Common myeloid progenitor, CD34-positive (primary cell): Measurements from ENCODE around the gene PLOD1.
"Not testable (repeated sequence)": the region's sequence is repeated elsewhere in the genome, so short reads cannot be mapped to it uniquely, and the experiment has no call there.

ENCODE experiments used
- CTCF ChIA-PET: fragments of 350-600 bp; sonication (Branson Sonifier 250); formaldehyde crosslinking; loops from one replicate; lab custom pipeline; 2021; ENCODE audit warnings: antibody characterized with exemption; lab: Charles Lee
- POLR2A ChIA-PET: fragments of 350-600 bp; sonication (Branson Sonifier 250); formaldehyde crosslinking; loops from one replicate; lab custom pipeline; 2021; ENCODE audit warnings: antibody characterized with exemption; lab: Charles Lee
- DNase-seq, 3 donors: peaks; one replicate each; pipeline versions ENCODE4 v3.0.0 to v3.0.0-alpha.2; 2013
- H3K27ac ChIP-seq, 2 experiments: 1 replicate in 1 of 2; 2 replicates in 1 of 2; pipeline ENCODE4 v1.7.0; 2013; ENCODE audit warnings: inconsistent platforms in 2 of 2, low read length in 2 of 2, mild to moderate bottlenecking in 2 of 2, low read depth in 1 of 2, moderate library complexity in 1 of 2; ENCODE audit not compliant: severe bottlenecking in 2 of 2, insufficient read depth in 1 of 2, poor library complexity in 1 of 2
- H3K27me3 ChIP-seq, 5 experiments: replicated peaks in 2 of 5; 1 replicate in 3 of 5; 2 replicates in 2 of 5; pipeline versions ENCODE4 v1.6.1 to v1.7.0; 2013; ENCODE audit warnings: low read length in 4 of 5, mild to moderate bottlenecking in 2 of 5, moderate library complexity in 2 of 5, inconsistent platforms in 1 of 5; ENCODE audit not compliant: insufficient read depth in 5 of 5, control insufficient read depth in 4 of 5
- H3K36me3 ChIP-seq, 4 experiments: 1 replicate in 2 of 4; 2 replicates in 2 of 4; pipeline versions ENCODE4 v1.6.1 to v1.7.0; 2013; ENCODE audit warnings: low read length in 3 of 4, control low read depth in 1 of 4, mild to moderate bottlenecking in 1 of 4; ENCODE audit not compliant: control insufficient read depth in 4 of 4, insufficient read depth in 4 of 4
- H3K4me1 ChIP-seq, 4 experiments: 1 replicate in 3 of 4; 2 replicates in 1 of 4; pipeline versions ENCODE4 v1.6.1 to v1.7.1; 2013; ENCODE audit warnings: low read length in 3 of 4, mild to moderate bottlenecking in 3 of 4, control low read depth in 1 of 4, inconsistent platforms in 1 of 4, moderate library complexity in 1 of 4; ENCODE audit not compliant: control insufficient read depth in 4 of 4, insufficient read depth in 4 of 4; ENCODE audit errors: control extremely low read depth in 1 of 4
- H3K4me3 ChIP-seq, 7 experiments: 1 replicate in 4 of 7; 2 replicates in 3 of 7; pipeline versions ENCODE4 v1.5.1 to v1.7.0; 2013; ENCODE audit warnings: mild to moderate bottlenecking in 7 of 7, low read length in 6 of 7, moderate library complexity in 6 of 7, inconsistent platforms in 2 of 7, low read depth in 2 of 7, control low read depth in 1 of 7; ENCODE audit not compliant: insufficient read depth in 4 of 7, control insufficient read depth in 1 of 7; ENCODE audit errors: extremely low read depth in 1 of 7
- H3K9me3 ChIP-seq, 5 experiments: 1 replicate in 4 of 5; 2 replicates in 1 of 5; pipeline versions ENCODE4 v1.6.1 to v1.7.1; 2013; ENCODE audit warnings: low read length in 4 of 5, mild to moderate bottlenecking in 2 of 5, inconsistent platforms in 1 of 5, low read depth in 1 of 5, moderate library complexity in 1 of 5; ENCODE audit not compliant: control insufficient read depth in 4 of 5, insufficient read depth in 2 of 5; ENCODE audit errors: control extremely low read depth in 1 of 5
- WGBS: methylation state at CpG from one replicate; pipeline ENCODE4 v1.1.5; 2013; ENCODE audit not compliant: insufficient coverage; 5-methylcytosine and 5-hydroxymethylcytosine counted together

Gene PLOD1

DNA sequence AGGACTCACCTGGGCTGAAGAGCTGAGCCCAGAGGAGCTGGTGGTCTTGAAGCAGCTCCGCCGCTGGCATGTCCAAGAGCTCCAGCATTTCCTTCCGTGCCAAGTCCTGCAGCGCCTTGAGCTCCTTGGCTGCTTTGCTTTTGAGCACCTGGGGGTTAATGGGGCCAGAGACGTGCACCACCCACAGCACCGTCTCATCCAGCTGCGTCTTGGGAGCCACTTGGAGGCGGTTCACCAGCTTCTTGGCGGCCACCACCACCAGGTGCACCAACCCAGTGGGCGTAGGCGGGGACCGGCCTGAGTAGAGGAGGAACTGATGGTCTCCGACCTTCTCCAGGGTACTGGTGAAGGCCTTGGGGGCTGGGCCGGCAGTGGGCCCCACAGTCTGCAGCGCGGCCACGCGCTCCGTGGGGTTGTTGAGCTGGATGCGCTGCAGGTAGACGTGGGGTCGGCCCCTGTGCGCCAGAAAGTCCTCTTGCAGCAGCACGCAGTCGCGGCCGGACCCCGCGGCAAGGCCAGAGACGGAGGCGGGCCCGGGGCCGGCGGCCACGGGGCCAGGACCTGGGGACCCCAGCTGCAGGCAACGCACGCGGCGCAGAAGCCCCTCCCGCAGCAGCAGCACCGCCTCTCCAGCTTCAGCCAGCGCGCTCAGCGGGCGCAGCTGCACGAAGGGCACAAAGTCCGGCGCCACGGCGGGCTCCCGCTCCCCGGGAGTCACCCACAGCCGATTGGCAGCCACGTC is 9.2 kb upstream of the PLOD1 start:
- peaks cover 11 to 32% (median 28%) of the 10 kb centered on the region in 4 experiments for H3K4me1 ChIP-seq
- peaks cover 5 to 31% (median 19%) of the 10 kb centered on the region in 4 experiments for H3K36me3 ChIP-seq
- H3K9me3 ChIP-seq, DNase-seq, H3K27me3 ChIP-seq, CTCF ChIA-PET: not testable (repeated sequence)
- POLR2A ChIA-PET: interaction anchor here (4.0 kb wide), 1 partner anchor 17 kb away, joined by 38 read pairs; no protein-coding TSS in a partner anchor
- peak overlapping the region in 1 of 2 experiments; percentile 46 for H3K27ac ChIP-seq
- peak overlapping the region; percentile 53 to 79 (median 68) for H3K4me3 ChIP-seq
- 39% methylated on average over 5 of the region's 54 CpGs for WGBS

DNA sequence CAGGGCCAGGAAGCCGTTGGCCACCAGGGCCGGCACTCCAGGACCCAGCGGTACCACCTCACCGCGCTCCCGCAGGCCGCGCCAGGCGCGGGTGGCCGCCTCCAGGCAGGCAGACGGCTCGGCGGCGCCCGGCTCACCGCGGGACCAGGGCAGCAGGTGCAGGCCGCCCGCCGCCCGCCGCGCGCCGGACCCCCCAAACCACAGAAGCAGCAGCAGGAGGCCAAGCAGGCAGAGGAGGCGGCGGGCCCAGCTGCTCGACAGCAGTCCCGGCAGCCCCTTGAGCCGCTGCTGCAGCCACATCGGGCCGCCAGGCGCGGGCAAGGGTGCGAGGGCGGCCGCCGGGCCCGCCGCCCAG is 8.6 kb upstream of the PLOD1 start:
- WGBS: 0% methylated on average over 33 of the region's 41 CpGs
- DNase-seq: peak in 1 of 3 donors; percentile 20
- Histone ChIP-seq H3K27me3 (no peaks in the 10 kb centered on the region), H3K36me3 (peaks cover 2 to 26% (median 15%) of the 10 kb centered on the region in 4 experiments), H3K27ac (no peak overlapping the region), H3K4me3 (peak overlapping the region; percentile 46 to 79 (median 68)), H3K9me3 (no peaks in the 10 kb centered on the region), H3K4me1 (peaks cover 11 to 32% (median 28%) of the 10 kb centered on the region in 4 experiments)
- ChIA-PET CTCF (no interaction called here), POLR2A (interaction anchor here (0.7 to 4.0 kb wide), 2 partner anchors 17 to 163 kb away, joined by 4 to 38 read pairs; no protein-coding TSS in a partner anchor)

DNA sequence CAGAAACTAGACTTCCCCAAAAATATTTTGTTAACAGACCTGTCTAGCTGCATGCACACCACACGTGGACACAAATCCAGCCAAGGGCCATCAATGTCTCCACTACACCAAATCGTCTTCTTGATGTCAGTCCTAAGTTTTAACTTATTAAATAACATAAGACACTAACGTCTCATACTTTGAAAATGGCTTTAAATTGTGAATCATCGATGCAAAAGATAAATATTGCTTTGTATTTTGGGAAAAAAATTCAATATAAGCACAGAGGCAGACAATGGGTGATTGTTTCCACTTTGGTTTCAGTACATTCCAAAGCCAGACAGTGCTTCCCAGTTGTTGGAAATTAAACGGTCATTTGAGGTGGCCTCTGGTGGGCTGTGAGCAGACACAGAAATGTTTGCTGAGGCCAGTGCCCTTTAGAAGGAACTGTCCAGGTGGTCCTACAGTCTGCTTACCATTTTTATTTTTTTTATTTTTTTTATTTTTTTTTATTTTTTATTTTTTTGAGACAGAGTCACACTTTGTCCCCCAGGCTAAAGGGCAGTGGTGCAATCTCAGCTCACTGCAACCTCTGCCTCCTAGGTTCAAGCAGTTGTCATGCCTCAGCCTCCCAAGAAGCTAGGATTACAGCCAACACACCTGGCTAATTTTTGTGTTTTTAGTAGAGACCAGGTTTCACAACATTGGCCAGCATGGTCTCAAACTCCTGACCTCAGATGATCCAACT is 6.5 kb upstream of the PLOD1 start:
- Histone ChIP-seq H3K4me3 (no peak overlapping the region), H3K27ac (no peak overlapping the region), H3K36me3 (peaks cover 0 to 11% (median 4%) of the 10 kb centered on the region in 4 experiments), H3K27me3 (no peaks in the 10 kb centered on the region), H3K4me1 (peaks cover 11 to 32% (median 27%) of the 10 kb centered on the region in 4 experiments), H3K9me3 (no peaks in the 10 kb centered on the region)
- 86% methylated on average over 2 of the region's 5 CpGs for WGBS
- POLR2A ChIA-PET: interaction anchor here (0.6 kb wide), 1 partner anchor 846 kb away, joined by 3 read pairs; no protein-coding TSS in a partner anchor
- no peak for DNase-seq
- CTCF ChIA-PET: no interaction called here

GRCh38 chr1:11929849-11930248 is 4.7 kb upstream of the PLOD1 start:
- CTCF ChIA-PET: interaction anchor here (0.6 kb wide), 3 partner anchors 16 to 146 kb away, joined by 3 read pairs; no protein-coding TSS in a partner anchor
- POLR2A ChIA-PET: interaction anchor here (0.6 to 1.1 kb wide), 3 partner anchors 22 to 217 kb away, joined by 3 to 5 read pairs (median 4); no protein-coding TSS in a partner anchor
- 0% methylated on average over 4 of the region's 5 CpGs for WGBS
- Histone ChIP-seq H3K4me1 (peaks cover 2 to 31% (median 23%) of the 10 kb centered on the region in 4 experiments), H3K27me3 (no peaks in the 10 kb centered on the region), H3K36me3 (no peaks in the 10 kb centered on the region), H3K9me3 (no peaks in the 10 kb centered on the region), H3K4me3 (peak overlapping the region in 1 of 7 experiments; percentile 16), H3K27ac (peak overlapping the region in 1 of 2 experiments; percentile 49)
- DNase-seq: peak in 2 of 3 donors; percentile 25 to 48

DNA sequence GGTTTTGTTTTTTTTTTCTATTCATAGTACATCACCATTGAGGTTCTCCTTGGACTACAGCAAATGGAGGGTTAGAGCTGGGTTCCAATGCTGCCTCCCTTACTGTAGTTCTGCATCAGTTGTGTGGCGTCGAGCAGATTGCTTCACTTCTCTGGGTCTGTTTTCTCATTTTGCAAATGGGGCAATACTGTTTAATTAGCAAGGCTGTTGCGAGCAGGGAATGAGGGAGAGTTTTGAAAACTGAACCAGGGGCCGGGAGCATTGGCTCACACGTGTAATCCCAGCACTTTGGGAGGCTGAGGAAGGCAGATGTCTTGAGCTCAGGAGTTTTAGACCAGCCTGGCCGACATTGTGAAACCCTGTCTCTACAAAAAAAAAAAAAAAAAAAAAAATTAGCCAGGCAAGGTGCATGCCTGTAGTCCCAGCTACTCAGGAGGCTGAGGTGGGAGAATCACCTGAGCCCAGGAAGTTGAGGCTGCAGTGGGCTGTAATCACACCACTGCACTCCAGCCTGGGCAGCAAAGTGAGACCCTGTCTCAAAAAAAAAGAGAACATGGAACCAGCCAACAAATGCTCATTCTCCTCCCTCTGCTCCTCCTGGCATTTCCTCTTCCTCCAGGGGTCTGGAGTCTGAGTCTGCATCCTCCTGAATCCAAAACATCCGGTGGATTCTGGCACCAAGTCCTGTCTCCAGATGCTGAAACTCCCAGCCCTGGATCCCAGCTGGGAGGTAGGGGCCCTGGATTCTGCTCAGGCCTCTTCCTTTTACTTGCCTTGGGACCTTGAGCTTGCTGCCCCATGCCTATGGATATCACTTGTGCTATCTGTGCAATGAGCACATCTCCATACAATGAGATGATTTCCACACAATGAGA is 3.7 kb upstream of the PLOD1 start:
- no peaks in the 10 kb centered on the region for H3K9me3 ChIP-seq
- CTCF ChIA-PET: interaction anchor here (0.8 kb wide), 1 partner anchor 30 kb away, joined by 3 read pairs; no protein-coding TSS in a partner anchor
- no peak overlapping the region for H3K4me3 ChIP-seq

GRCh38 chr1:11931845-11932244 is 2.7 kb upstream of the PLOD1 start:
- Histone ChIP-seq H3K36me3 (no peaks in the 10 kb centered on the region), H3K27ac (no peak overlapping the region), H3K4me3 (no peak overlapping the region), H3K4me1 (peaks cover 0 to 26% (median 19%) of the 10 kb centered on the region in 4 experiments), H3K27me3 (no peaks in the 10 kb centered on the region), H3K9me3 (no peaks in the 10 kb centered on the region)
- WGBS: no CpG with 5 or more reads among the region's 10 CpGs
- CTCF ChIA-PET: no interaction called here
- DNase-seq: no peak
- POLR2A ChIA-PET: no interaction called here

More for the DNA sequence above, 3.7 kb upstream of the PLOD1 start:
- Histone ChIP-seq H3K36me3 (no peaks in the 10 kb centered on the region), H3K27ac (no peak overlapping the region), H3K27me3 (no peaks in the 10 kb centered on the region), H3K4me1 (peaks cover 0 to 32% (median 23%) of the 10 kb centered on the region in 4 experiments)
- no peak for DNase-seq
- POLR2A ChIA-PET: no interaction called here
- WGBS: 91% methylated on average over 4 of the region's 7 CpGs
